H9 (cell line): ENCODE data around the gene LAMB4. TPM values are rescaled to one million over a fixed set of nuclear protein-coding genes. Genes with fewer than 3 reads are reported as not detected.

ENCODE experiments used
- DNase-seq: peaks from one replicate; pipeline ENCODE4 v3.0.0-alpha.2; 2017
- H2AFZ ChIP-seq: one replicate; pipeline ENCODE4 v1.6.1; 2013; ENCODE audit warnings: mild to moderate bottlenecking, low read length, control low read depth, moderate library complexity
- H2AK5ac ChIP-seq: 2 replicates; pipeline ENCODE4 v1.6.1; 2013; ENCODE audit warnings: low read length, control low read depth, mixed read lengths; ENCODE audit not compliant: insufficient read length
- H2BK120ac ChIP-seq: one replicate; pipeline ENCODE4 v1.6.1; 2013; ENCODE audit warnings: low read depth, mild to moderate bottlenecking, low read length, control low read depth, inconsistent platforms; ENCODE audit not compliant: poor library complexity, severe bottlenecking
- H2BK12ac ChIP-seq: 2 replicates; pipeline ENCODE4 v1.6.1; 2013; ENCODE audit warnings: low read length, control low read depth, mixed read lengths, low read depth; ENCODE audit not compliant: insufficient read length
- H2BK15ac ChIP-seq: 2 replicates; pipeline ENCODE4 v1.6.1; 2013; ENCODE audit warnings: low read depth, low read length, control low read depth
- H2BK20ac ChIP-seq: one replicate; pipeline ENCODE4 v1.6.1; 2013; ENCODE audit warnings: low read depth, mild to moderate bottlenecking, low read length, control low read depth, inconsistent platforms; ENCODE audit not compliant: poor library complexity, severe bottlenecking
- H2BK5ac ChIP-seq: 2 replicates; pipeline ENCODE4 v1.6.1; 2013; ENCODE audit warnings: low read length, control low read depth, mixed read lengths; ENCODE audit not compliant: insufficient read length
- H3K14ac ChIP-seq: 2 replicates; pipeline ENCODE4 v1.6.1; 2013; ENCODE audit warnings: low read length, control low read depth; ENCODE audit not compliant: insufficient read depth
- H3K18ac ChIP-seq: 2 replicates; pipeline ENCODE4 v1.6.1; 2013; ENCODE audit warnings: low read depth, mild to moderate bottlenecking, mixed read lengths, low read length, control low read depth; ENCODE audit not compliant: insufficient read length
- H3K23ac ChIP-seq: 2 replicates; pipeline ENCODE4 v1.6.1; 2013; ENCODE audit warnings: low read length, control low read depth, mixed read lengths, low read depth; ENCODE audit not compliant: insufficient read length
- H3K23me2 ChIP-seq: 2 replicates; pipeline ENCODE4 v1.6.1; 2013; ENCODE audit warnings: low read depth, mild to moderate bottlenecking, mixed read lengths, low read length, control low read depth; ENCODE audit not compliant: insufficient read length, poor library complexity, severe bottlenecking
- H3K27ac ChIP-seq: 2 replicates; pipeline ENCODE4 v1.5.1; 2013; ENCODE audit warnings: low read length, control low read depth, mixed read lengths, low read depth; ENCODE audit not compliant: insufficient read length
- H3K27me3 ChIP-seq: 2 replicates; pipeline ENCODE4 v1.6.1; 2013; ENCODE audit warnings: low read length, control low read depth, inconsistent platforms; ENCODE audit not compliant: insufficient read depth
- H3K4ac ChIP-seq: 2 replicates; pipeline ENCODE4 v1.6.1; 2013; ENCODE audit warnings: low read depth, mild to moderate bottlenecking, control low read depth, inconsistent platforms, low read length, moderate library complexity
- H3K4me1 ChIP-seq: 2 replicates; pipeline ENCODE4 v1.6.1; 2013; ENCODE audit warnings: low read length, control low read depth, inconsistent platforms; ENCODE audit not compliant: insufficient read depth
- H3K4me2 ChIP-seq: 2 replicates; pipeline ENCODE4 v1.6.1; 2013; ENCODE audit warnings: low read length, control low read depth, mixed read lengths; ENCODE audit not compliant: insufficient read length, insufficient read depth
- H3K56ac ChIP-seq: 2 replicates; pipeline ENCODE4 v1.6.1; 2013; ENCODE audit warnings: low read depth, mild to moderate bottlenecking, mixed read lengths, low read length, control low read depth; ENCODE audit not compliant: insufficient read length
- H3K79me1 ChIP-seq: 2 replicates; pipeline ENCODE4 v1.6.1; 2013; ENCODE audit warnings: low read depth, mild to moderate bottlenecking, moderate library complexity, low read length, control low read depth, inconsistent platforms; ENCODE audit not compliant: insufficient read depth, poor library complexity, severe bottlenecking
- H3K79me2 ChIP-seq: 2 replicates; pipeline ENCODE4 v1.6.1; 2013; ENCODE audit warnings: low read length, control low read depth, inconsistent platforms; ENCODE audit not compliant: insufficient read depth
- H3K9ac ChIP-seq: 2 replicates; pipeline ENCODE4 v1.6.1; 2013; ENCODE audit warnings: low read length, control low read depth, mixed read lengths; ENCODE audit not compliant: insufficient read length; ENCODE audit errors: extremely low read depth
- H3K9me3 ChIP-seq: one replicate; pipeline ENCODE4 v1.6.1; 2013; ENCODE audit warnings: low read depth, low read length, inconsistent platforms; ENCODE audit not compliant: control insufficient read depth
- H3T11ph ChIP-seq: one replicate; pipeline ENCODE4 v1.6.1; 2013; ENCODE audit warnings: mild to moderate bottlenecking, low read length, control low read depth, inconsistent platforms
- H4K20me1 ChIP-seq: one replicate; pipeline ENCODE4 v1.6.1; 2013; ENCODE audit not compliant: control insufficient read depth, insufficient read length, insufficient read depth
- H4K5ac ChIP-seq: 2 replicates; pipeline ENCODE4 v1.6.1; 2013; ENCODE audit warnings: low read depth, mild to moderate bottlenecking, mixed read lengths, low read length, control low read depth; ENCODE audit not compliant: insufficient read length
- H4K8ac ChIP-seq: replicated peaks from 2 replicates; pipeline ENCODE4 v1.6.1; 2013; ENCODE audit warnings: low read length, control low read depth, mixed read lengths, low read depth; ENCODE audit not compliant: insufficient read length
- H4K91ac ChIP-seq: 2 replicates; pipeline ENCODE4 v1.6.1; 2013; ENCODE audit warnings: low read depth, mild to moderate bottlenecking, moderate library complexity, mixed read lengths, low read length, control low read depth; ENCODE audit not compliant: insufficient read length
- H3K27ac Mint-ChIP-seq, 3 experiments: 2 replicates in 2 of 3; 3 replicates in 1 of 3; pipeline ENCODE4 v1.8.0; 2020 to 2021; ENCODE audit warnings: mixed read lengths in 3 of 3, mild to moderate bottlenecking in 1 of 3, moderate library complexity in 1 of 3
- H3K27me3 Mint-ChIP-seq: 2 replicates; pipeline ENCODE4 v1.8.0; 2021; ENCODE audit warnings: low read depth, mild to moderate bottlenecking, moderate library complexity, mixed read lengths
- H3K36me3 Mint-ChIP-seq, 3 experiments: 2 replicates in 2 of 3; 3 replicates in 1 of 3; pipeline ENCODE4 v1.8.0; 2020 to 2021; ENCODE audit warnings: low read depth in 3 of 3, mixed read lengths in 3 of 3; ENCODE audit not compliant: insufficient read depth in 1 of 3
- H3K4me1 Mint-ChIP-seq, 2 experiments: 2 replicates each; pipeline ENCODE4 v1.8.0; 2020; ENCODE audit warnings: mixed read lengths in 2 of 2
- H3K4me3 Mint-ChIP-seq, 2 experiments: 2 replicates in 1 of 2; 3 replicates in 1 of 2; pipeline ENCODE4 v1.8.0; 2020 to 2021; ENCODE audit warnings: mild to moderate bottlenecking in 2 of 2, mixed read lengths in 2 of 2, moderate library complexity in 1 of 2
- H3K9me3 Mint-ChIP-seq, 2 experiments: 2 replicates in 1 of 2; 3 replicates in 1 of 2; pipeline ENCODE4 v1.8.0; 2020; ENCODE audit warnings: mild to moderate bottlenecking in 2 of 2, mixed read lengths in 2 of 2, moderate library complexity in 1 of 2
- CTCF ChIP-seq: fragments of 200-600 bp; sonication (generic); conservative IDR thresholded peaks from 3 replicates; pipeline ENCODE4 v1.8.0; 2021; ENCODE audit warnings: antibody characterized with exemption, mild to moderate bottlenecking
- WGBS: extraction: QIAGEN DNeasy Blood & Tissue Kit; methylation state at CpG from one replicate; pipeline ENCODE4 v1.1.7; 2013; ENCODE audit warnings: missing lambda C conversion rate, low lambda C conversion rate, mixed read lengths; ENCODE audit not compliant: insufficient read length; ENCODE audit errors: extremely low coverage; 5-methylcytosine and 5-hydroxymethylcytosine counted together
- total RNA-seq: library from RNA; stranded (reverse); gene quantifications from 2 replicates; pipeline ENCODE4 v1.2.1, GENCODE V29; 2021

LAMB4 gene
- total RNA-seq, 1 experiment from 2014 or later: not detected

DNA sequence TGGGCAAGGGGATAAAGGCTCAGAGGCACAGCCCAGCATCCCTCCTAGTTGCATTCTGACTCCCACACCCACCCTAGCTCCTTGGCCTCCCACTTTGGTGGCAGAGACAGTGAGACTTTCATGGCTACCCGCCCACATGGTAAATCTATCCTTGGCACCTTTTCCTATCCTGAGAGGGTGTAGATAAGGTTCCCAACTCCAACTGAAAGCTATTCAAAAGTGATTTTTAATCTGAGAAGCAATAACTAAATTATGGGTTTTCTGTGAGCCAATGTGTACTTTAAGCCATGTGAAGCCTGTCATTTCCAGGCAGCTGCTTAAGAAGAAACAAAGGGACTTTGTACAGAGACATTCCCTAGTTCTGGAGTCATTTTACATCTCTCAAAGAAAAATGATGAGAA lies 136.3 kb downstream of the LAMB4 start:
- no peak overlapping the region for H3K27ac Mint-ChIP-seq
- peaks cover 2% of the 10 kb centered on the region; the same call in 1 of the 2 replicates for H3K4me1 ChIP-seq
- H3K79me2 ChIP-seq: no peaks in the 10 kb centered on the region

More for the DNA sequence above, 136.3 kb downstream of the LAMB4 start:
- Histone ChIP-seq H4K91ac (no peak overlapping the region), H3K23ac (no peak overlapping the region), H2BK120ac (no peak overlapping the region), H4K8ac (no peak overlapping the region), H3K79me1 (no peaks in the 10 kb centered on the region), H3K9me3 (no peaks in the 10 kb centered on the region), H4K20me1 (no peaks in the 10 kb centered on the region), H3K4ac (no peak overlapping the region), H2BK20ac (no peak overlapping the region), H3K18ac (no peak overlapping the region), H2BK15ac (no peak overlapping the region), H2AK5ac (no peak overlapping the region), H3K27me3 (no peaks in the 10 kb centered on the region), H3K23me2 (no peaks in the 10 kb centered on the region), H4K5ac (no peak overlapping the region), H3K56ac (no peak overlapping the region), H3K27ac (no peak overlapping the region), H3T11ph (no peak overlapping the region), H3K14ac (no peak overlapping the region), H3K9ac (no peak overlapping the region), H2BK12ac (no peak overlapping the region), H3K4me2 (no peak overlapping the region), H2BK5ac (no peak overlapping the region), H2AFZ (no peak overlapping the region)
- no CpG with 5 or more reads among the region's 1 CpG for WGBS
- H3K4me1 Mint-ChIP-seq: peaks cover 14 to 21% of the 10 kb centered on the region in 2 experiments
- no peak for DNase-seq
- H3K9me3 Mint-ChIP-seq: no peaks in the 10 kb centered on the region
- H3K36me3 Mint-ChIP-seq: peaks cover 2 to 62% (median 23%) of the 10 kb centered on the region in 3 experiments; a peak in 6 of 7 replicates
- H3K27me3 Mint-ChIP-seq: no peaks in the 10 kb centered on the region; the same call in 1 of the 2 replicates
- H3K4me3 Mint-ChIP-seq: no peak overlapping the region
- no peak for TF ChIP-seq CTCF
